GM19035 (cell line): ENCODE data around the gene LNX2.

Experiments
- ATAC-seq: cut with Tn5 transposase; IDR thresholded peaks from one replicate; pipeline ENCODE4 v1.9.1; 2021; ENCODE audit not compliant: unreplicated experiment

The LNX2 gene

DNA sequence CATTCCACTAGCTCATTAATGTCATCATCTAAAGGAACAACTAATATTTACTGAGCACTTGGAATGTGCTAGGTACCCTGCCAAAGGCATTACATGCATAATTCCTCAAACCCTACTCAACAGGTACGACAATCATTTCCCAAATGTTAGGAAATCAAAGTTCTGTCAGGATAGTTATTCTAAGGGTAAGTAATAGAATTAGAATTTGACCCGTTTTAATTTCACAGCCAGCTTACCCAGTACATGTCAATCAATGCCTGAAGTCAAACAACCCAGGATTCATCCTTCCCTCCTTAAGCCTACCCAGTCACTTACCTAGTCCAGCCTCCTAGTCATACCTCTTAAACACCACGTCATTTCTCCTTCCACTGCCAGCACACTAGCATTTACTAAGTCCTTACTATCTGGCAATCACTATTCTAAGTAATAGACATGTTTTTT is 2.4 kb downstream of the LNX2 start:
- no peak for ATAC-seq

DNA sequence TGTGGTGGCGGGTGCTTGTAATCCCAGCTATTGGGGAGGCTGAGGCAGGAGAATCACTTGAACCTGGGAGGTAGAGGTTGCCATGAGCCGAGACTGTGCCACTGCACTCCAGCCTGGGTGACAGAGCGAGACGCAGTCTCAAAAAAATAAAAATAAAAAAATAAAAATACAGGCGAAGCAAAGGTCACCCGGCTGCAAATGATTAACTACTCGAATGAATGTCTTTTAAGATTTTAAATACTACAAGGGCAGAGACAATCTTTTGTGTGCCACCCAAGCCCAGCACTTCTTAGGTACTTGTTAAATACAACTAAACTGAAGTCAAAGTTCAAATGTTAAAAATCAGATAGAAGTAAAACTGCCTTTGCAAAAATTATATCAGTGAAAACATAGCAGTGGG is 6.7 kb downstream of the LNX2 start:
- ATAC-seq = no peak

DNA sequence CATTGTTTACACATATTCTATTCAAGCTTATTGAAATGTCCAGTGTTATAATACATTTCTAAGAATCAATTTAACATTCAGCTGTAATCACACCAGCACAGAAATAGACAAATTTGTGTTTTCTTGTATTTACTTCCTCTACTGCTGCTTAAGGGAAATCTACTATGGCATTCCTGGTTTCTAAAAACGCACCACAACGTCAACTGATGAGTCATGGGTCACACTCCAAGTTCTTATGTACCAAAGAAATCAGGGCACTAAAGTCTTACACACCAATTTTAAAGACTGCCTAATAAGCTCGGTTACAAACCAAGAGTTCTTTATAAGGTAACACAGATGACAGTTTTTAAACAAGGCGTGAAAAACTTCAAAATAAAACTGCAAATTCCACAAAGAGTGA is 13.2 kb downstream of the LNX2 start:
- ATAC-seq = no peak

DNA sequence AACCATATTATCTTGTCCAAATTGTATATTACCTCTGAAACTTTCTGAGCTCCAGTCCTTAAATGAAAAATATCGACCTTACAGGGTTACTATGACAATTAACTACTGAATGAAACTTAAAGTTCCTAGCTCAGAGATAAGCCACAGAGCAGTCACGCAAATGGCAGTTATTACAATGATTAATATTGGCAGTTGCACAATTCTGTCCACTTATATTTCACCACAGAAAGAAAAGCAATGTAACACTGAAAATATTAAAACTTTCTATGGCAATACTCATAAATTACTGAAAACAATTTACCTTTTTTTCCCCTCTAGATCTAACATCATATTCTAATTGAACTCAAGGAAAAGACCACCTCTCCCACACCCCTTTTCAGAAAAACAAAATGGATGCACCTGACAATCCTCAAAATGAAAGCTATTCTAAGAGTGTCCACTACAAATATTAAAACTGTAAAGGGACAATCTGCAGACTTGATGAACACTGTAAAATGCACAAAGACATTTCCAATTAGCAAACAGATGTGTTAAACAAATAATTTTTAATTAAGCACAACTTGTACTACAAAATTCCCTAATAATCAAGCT is 14.6 kb downstream of the LNX2 start:
- no peak for ATAC-seq

DNA sequence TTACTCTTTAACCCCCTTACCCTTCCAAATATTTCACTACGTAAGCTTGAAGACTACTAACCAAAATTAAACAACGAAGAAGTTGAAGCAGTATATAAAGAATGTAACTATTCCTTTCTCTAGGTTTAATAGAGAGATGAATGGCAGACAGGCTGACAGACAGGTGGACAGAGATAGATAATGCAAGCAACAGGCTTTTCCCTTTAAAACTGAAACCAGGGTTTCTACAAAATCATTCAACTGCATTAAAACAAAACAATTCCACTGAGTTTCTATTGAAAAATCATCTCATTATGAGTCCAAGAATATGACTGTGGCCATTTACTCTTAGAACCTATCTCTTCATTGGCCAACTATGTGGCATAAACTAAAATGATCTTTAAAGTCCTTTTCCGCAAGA is 15.2 kb downstream of the LNX2 start:
- no peak for ATAC-seq

DNA sequence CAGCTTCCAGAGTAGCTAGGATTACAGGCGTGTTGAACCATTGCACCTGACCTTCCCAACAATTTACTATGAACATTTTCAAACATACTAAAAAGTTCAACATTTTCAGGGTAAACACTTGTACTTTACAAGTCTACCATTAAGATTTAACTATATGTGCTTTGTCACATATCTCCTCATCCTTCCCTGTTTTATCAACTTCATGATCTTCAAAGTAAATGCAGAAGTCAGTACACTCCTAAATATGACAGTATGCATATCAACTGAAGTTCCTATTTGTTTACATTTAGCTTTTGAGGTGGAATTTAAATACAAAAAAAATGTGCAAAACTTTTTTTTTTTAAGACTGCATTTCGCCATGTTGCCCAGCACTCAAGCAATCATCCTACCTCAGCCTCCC is 18.5 kb downstream of the LNX2 start:
- ATAC-seq = no peak

DNA sequence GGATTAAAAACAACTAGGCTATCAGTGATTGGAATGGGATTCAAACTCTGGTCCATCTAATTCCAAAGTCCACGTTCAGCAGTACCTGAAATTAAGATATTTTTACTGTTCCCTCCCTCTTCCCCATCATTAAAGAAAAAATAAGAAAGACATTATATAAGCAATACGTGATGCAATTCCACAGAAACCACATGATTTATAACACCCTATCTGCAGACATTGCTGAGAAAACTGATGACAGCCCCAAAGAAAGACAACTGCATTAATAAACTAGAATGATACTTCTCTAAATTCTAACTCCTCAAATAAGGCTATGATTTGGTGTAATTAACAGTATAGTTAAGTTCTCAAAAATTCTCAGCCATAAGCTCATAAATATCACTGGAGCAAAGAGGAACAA is 19.1 kb downstream of the LNX2 start:
- ATAC-seq = no peak

DNA sequence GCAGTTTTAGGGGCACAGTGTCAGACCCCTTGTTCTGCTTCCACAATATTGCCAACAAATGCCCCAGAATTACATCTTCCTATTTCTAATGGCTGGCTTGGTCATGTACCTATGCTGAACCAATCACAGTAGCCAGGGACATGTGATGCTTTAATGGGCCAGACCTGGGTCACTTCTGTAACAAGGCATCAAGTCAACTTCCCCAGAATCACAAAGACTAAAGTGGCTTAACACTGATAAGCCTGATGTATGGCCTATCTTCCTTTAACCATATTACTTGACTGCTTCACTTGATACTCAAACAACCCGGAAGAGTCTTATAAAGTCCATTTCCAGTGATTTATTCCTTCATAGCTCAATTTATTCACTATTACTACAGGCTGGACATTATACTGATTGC is 19.6 kb downstream of the LNX2 start:
- no peak for ATAC-seq

DNA sequence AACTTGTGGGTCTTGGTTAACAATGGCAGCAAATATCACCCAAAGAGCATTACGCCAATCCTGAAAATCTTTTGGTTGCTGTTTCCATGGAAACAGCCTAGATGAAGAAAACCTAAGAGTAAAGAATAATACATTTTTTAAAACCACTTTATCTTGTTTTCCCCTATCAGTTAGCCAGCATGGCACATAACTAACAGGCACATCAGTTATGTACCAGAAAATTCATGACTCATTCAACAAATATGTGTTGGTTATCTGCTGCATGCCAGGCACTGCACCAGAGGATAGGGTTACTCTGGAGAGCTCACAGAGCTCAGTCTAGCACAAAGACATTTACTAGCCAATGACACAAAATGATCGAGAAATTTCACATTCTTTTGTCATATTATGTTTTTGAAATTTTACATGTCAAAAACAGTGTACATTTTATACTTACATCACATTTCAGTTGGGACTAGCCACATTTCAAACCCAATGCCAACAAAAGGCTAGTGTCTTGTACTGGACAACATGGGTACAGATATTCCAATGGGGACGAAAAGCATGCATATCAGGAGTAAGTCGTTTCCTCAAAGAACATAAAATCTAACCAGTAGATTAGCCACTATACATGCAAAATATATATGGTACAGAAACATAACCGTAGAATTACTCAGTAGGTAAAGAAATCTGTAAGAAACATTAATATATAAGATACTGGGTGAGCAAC is 20.3 kb downstream of the LNX2 start:
- no peak for ATAC-seq

DNA sequence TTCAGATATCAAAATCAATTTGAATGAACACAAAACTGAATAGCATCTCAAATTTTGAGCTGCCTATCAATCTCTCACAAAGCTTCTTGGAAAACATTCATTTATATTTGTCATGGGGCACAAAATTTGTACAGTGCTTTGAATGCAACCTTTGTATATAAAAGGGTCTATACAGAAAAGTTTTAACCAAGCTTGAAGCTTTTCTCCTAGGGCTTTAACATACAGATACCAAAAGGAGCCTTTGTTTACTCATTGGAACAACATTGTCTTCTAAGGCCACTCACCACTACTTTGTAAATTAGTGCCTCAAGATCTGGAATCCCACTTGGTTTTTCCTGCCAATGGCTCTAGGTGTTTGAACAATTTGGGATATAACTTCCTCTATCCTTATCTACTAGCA is 21.2 kb downstream of the LNX2 start:
- ATAC-seq = no peak

DNA sequence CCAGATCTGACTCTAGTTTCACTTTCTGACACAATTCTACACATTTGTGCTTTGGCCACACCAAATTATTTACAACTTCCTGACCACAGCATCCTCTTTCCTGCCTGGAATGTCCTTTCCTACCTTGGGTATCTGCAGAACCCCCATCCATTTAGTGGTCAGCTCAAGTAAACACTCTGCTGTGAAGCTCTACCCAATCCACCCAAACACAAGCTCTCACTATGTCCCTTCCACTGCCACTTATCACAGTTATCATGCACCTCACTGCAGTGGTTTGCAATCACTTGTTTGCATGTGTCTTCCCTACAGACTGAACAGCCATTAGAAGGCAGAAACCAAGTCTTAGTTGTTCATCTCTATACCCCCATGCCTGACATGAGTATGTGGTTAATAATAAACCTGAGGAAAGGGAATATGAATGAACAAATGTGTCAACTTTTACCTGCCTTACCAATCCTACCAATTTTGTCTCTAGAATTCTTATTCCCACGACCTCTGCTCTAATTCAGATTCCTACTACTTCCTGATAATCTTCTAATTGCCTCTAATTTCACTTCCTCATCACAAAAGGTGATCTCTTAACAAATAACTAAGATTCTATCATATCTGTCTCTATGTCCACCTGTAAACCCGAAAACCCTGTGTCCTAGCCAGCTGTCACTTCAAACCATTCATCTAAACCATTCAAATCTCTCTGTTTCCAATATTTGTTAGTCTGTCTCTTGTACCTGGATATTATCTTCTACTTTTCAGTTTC is 25.1 kb downstream of the LNX2 start:
- ATAC-seq = no peak

DNA sequence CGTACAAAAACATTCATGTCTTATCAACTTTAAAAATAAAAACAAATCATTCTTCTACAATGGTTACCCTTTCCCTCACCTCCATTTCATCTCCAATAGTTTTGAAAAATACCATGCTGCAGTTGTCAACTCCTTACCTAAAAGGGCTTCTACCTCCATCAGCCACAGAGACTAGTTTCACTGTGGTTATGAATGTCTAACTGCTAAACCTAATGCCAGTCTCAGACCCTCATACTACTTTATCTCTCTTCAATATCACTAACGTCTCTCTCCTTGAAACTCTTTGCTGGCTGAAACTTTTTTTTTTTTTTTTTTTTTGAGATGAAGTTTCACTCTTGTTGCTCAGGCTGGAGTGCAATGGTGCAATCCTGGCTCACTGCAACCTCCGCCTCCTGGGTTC is 27.1 kb downstream of the LNX2 start:
- ATAC-seq = no peak

DNA sequence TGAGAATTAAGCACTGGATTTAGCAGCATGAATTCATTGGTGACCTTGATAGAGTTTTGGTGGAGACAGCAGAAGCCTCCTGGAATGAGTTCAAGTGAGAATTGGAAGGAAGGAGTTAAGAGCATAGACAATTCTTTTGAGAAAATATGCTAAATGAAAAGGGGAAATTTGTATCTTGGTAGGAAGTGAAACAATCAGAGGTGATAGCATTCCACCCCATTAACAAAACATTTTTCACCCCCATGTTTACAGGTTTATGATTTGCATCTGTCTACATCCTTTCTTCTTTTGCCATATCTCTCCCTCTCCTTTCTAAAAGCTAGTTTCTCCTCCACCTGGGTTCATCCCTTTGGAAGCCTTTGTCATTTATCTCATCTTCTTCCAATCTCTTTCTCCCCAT is 27.5 kb downstream of the LNX2 start:
- no peak for ATAC-seq

DNA sequence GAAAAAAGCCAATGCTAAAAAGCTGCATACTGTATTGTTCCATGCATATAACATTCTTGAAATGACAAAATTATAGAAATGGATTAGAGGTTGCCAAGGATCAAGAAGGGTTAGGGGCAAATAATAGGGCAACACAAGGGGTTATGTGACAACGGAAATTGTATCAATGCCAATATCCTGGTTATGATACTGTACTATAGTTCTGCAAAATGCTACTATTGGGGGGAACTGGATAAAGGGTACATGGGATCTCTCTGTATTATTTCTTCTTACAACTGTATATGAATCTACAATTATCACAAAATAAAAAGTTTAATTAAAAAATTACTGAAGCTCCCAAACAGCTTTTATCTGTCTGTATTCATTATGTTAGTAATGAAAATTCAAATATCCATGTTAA is 31.9 kb downstream of the LNX2 start:
- no peak for ATAC-seq

DNA sequence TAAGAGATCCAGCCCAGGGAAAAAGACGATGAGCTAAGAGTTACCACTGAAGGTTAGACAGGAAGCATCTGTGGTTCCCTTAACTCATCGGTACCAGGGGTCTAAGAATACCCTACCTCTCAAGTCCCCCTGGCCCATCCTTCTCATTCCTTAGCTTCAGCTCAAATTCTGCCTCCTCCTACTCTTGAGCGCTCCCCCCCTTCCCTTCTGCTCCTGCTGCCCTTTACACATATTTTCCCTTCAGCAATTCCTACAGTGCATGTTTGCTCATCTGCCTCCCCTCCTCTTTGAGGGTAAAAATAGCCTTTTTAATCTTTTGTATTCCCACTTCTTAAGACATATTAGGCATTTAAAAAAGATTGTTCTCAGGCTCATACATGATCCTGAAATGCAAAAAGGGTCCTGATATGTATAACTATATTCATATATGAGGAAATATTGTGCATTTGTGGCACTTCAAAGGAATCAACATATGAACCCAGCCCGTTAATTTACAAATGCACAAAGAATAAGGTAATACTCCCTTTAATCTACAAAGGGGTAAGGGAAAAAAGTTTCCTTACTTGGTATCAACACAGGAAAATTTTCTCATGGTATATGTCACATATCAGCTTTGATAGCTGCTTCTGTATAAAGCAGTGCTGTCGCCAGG is 33.1 kb downstream of the LNX2 start:
- no peak for ATAC-seq

DNA sequence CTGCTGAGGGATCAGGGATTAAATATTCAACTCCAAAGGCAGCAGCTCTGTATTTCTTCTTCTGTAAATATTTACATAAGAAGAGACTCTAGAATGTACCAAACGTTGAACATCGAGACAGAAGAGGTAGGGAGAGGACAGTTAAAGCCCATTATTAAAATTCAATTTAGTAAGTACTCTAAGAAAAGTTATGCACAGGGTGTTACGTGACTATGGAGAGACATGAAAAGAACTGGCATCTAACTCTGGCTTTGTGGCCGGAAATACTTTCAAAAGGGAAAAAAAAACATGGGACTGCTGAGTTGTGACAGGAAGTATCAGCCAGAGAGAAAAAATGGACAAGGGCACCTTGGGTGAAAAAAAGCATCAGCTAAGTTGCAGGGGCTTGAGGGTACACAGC is 36.7 kb downstream of the LNX2 start:
- no peak for ATAC-seq

DNA sequence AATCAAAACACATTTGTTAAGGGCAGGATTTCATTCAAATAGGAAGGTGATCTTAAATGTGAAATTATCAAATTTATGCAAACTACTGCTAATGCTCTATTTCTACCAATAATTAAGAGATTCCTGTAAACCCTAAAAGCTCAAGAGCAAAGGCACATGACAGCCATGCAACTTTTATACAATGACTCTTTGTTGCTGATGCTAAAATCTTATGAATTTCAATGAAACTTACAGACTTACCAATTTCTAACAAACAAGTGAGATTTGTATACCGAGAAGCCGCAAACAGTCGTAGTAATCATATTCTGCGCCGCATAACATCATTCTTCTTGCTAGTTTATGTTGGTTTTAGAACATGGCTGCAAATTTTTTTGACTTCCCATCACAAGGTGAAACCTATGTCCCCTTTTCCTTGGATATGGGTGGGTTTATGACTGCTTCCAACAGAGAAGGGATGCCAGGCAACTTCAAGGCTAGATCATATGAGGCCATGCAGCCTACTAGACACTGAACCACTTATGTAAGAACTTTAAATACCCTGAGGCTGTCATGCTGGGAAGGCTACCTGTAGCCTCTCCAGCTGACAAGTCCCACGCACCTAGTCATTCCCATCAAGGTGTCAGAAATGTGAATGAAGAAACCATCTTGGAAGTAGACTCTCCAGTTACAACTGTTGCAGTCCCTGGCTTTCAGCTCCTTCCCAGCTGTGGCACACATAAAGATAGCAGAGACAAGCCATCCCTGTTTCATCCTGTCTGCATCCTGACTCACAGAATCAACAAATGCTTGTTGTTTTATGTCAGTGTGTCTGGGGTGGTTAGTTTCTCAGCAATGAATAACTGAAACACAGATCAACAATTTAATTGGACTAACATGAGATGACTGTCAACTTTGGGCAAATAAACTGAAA is 42.0 kb downstream of the LNX2 start:
- no peak for ATAC-seq

DNA sequence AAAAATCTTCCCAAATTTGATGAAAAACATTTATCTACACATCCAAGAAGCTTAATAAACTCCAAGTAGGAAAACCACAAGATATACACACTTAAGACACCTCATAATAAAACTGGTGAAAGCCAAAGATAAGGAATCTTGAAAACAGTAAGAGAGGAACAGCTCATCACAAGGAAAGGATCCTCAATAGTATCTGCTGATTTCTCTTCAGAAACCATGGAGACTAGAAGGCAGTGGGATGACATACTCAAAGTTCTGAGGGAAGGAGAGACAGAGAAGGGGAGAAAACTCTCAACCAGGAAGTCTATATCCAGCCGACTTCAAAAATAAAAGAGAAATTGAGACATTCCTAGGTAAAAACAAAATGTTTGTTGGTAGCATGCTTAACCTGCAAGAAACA is 45.7 kb downstream of the LNX2 start:
- ATAC-seq = no peak

DNA sequence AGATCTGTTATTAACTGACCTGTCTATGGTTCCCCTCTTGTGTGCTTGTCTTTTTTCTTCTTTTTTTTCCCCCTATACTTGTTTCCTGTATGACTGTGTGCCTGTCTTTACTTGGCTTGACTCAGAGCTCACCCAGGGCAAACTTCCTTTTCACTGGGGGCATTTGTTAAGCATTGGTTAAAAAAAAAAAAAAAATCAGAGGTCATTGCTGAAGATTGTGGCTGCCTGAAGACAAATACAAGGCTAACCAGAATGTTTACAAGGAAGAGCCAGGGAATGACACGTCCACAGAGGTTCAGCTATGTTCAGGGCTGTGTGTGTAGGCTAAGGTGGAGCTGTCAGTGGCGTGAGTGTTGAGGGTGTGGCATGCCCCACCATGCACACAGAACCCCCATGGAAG is 47.1 kb downstream of the LNX2 start:
- no peak for ATAC-seq

DNA sequence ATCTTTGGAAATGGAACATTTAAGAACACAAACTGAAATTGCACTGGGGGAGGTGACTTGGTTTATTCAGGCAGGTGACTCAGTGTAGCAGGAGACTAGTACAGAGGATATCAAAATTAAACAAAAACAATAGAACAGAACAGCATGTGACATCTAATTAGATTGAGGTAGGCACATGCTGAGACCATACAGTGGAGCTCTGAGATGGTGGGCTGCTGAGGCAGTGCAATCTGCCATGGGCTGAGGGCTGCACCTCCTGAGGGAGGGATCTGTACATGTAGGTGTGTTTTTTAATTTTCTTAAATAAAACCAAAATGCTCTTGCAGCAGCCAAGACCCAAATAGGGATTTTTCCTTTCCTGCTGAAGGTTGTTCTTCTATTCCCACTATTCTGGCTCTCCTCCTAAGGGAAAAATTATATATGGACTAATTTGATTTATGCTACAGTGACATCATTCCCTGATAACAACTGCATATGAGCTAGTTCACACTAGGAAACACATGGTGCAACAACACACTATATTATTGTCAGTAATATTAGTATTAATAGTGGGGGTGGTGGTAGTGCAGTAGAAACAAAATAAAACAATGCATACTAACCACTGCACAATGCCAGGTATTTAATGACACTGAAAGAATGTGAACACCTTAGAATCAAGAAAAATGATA is 48.0 kb downstream of the LNX2 start:
- no peak for ATAC-seq
